WERI-Rb-1 (cell line): Measurements from ENCODE around the gene DBT.
"Not testable (repeated sequence)": the region's sequence is repeated elsewhere in the genome, so short reads cannot be mapped to it uniquely, and the experiment has no call there.

Source experiments
- DNase-seq: peaks from one replicate; pipeline ENCODE4 v3.0.0-alpha.2; 2020
- H3K27ac ChIP-seq: fragments of 250-450 bp; sonication (Bioruptor Pico); 2 replicates; pipeline ENCODE4 v1.5.1; 2020; ENCODE audit warnings: mild to moderate bottlenecking, moderate library complexity
- H3K27me3 ChIP-seq: fragments of 250-450 bp; sonication (Bioruptor Pico); 2 replicates; pipeline ENCODE4 v1.5.1; 2021; ENCODE audit warnings: mild to moderate bottlenecking, low read depth, moderate library complexity; ENCODE audit not compliant: insufficient read depth, severe bottlenecking
- H3K36me3 ChIP-seq: fragments of 250-450 bp; sonication (Bioruptor Pico); 2 replicates; pipeline ENCODE4 v1.5.1; 2020; ENCODE audit warnings: mild to moderate bottlenecking, moderate library complexity
- H3K4me3 ChIP-seq: 2 replicates; pipeline ENCODE4 v1.5.1; 2011; ENCODE audit warnings: low read depth, mild to moderate bottlenecking, control low read depth, low read length
- H3K9me3 ChIP-seq: fragments of 250-450 bp; sonication (Bioruptor Pico); 2 replicates; pipeline ENCODE4 v1.5.1; 2021; ENCODE audit warnings: mild to moderate bottlenecking, moderate library complexity; ENCODE audit not compliant: severe bottlenecking
- CTCF ChIP-seq: IDR thresholded peaks from 2 replicates; pipeline ENCODE4 v1.5.1; 2011; ENCODE audit warnings: low read depth, mild to moderate bottlenecking, control low read depth, inconsistent platforms, low read length

The DBT gene

GRCh38 chr1:100249537-100250257 lies at the start of gene DBT:
TSS of gene DBT (minus strand) at chr1:100249834. CDS start at chr1:100249820, 14 bp downstream.
- peak; percentile 96 for DNase-seq
- Histone ChIP-seq H3K27ac (peak within 1 kb of the TSS; percentile 69), H3K36me3 (no peaks in the 10 kb centered on the region), H3K27me3 (no peaks in the 10 kb centered on the region), H3K9me3 (no peaks in the 10 kb centered on the region), H3K4me3 (peak within 1 kb of the TSS; percentile 69)
- no peak for TF ChIP-seq CTCF

GRCh38 chr1:100298512-100298911 lies 48.9 kb upstream of the DBT start:
- no peak for DNase-seq

DNA sequence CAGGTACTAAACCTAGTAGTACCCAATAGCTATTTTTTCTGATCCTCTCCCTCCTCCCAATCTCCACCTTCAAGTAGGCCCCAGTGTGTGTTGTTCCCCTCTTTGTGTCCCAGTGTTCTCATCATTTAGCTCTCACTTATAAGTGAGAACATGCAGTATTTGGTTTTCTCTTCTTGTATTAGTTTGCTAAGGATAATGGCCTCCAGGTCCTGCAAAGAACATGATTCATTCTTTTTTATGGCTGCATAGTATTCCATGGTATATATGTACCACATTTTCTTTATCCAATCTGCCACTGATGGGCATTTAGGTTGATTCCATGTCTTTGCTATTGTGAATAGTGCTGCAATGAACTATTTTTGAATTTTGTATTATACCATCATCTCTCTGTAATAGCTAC lies 47.4 kb upstream of the DBT start:
- not testable (repeated sequence) for H3K9me3 ChIP-seq, H3K27ac ChIP-seq, H3K4me3 ChIP-seq, DNase-seq, H3K27me3 ChIP-seq, H3K36me3 ChIP-seq

More at GRCh38 chr1:100298512-100298911, 48.9 kb upstream of the DBT start:
- H3K36me3 ChIP-seq: no peaks in the 10 kb centered on the region; the same call in 1 of the 2 replicates
- no peak overlapping the region for H3K4me3 ChIP-seq
- no peak for TF ChIP-seq CTCF
- no peaks in the 10 kb centered on the region for H3K9me3 ChIP-seq
- no peaks in the 10 kb centered on the region for H3K27me3 ChIP-seq
- H3K27ac ChIP-seq: no peak overlapping the region

DNA sequence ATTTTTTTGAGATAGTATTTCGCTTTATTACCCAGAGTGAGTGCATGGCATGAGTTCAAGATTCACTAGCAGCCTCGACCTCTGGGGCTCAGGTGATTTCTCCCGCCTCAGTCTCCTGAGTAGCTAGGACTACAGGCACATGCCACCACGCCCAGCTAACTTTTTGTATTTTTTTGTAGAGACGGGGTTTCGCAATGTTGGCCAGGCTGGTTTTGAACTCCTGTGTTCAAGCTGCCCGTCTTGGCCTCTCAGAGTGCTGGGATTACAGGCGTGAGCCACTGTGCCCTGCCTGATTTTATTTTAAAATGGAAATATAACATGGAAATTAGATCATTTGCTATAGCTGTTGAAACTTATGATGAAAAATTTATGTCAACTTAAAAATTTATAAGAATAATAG lies 46.5 kb upstream of the DBT start:
- no peak for TF ChIP-seq CTCF

DNA sequence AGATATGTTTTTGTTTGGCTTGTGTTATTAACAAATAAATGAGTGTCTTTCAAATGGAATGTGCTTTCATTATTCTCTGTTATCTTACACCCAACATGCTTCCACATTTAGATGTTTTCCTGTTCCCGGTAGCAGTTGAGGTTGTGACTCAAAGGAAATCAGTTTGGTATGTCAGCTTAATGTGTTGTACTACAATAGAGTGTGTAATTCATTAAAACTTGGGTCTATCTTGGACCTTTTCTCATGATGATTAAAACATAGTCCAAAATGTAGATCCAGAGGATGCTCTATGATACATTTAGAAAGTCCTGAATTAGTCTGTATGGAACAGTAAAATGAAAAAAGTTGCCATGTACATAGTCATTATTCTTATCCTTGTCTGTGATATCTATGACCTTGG lies 43.1 kb upstream of the DBT start:
- H3K27ac ChIP-seq: no peak overlapping the region
- TF ChIP-seq CTCF: no peak
- DNase-seq: no peak

More for the DNA sequence above, 46.5 kb upstream of the DBT start:
- Histone ChIP-seq H3K9me3 (no peaks in the 10 kb centered on the region), H3K27me3 (no peaks in the 10 kb centered on the region), H3K36me3 (peaks cover 3% of the 10 kb centered on the region; the same call in 1 of the 2 replicates), H3K27ac (no peak overlapping the region), H3K4me3 (no peak overlapping the region)
- no peak for DNase-seq

GRCh38 chr1:100290291-100290690 lies 40.7 kb upstream of the DBT start:
- Histone ChIP-seq H3K9me3 (no peaks in the 10 kb centered on the region), H3K27me3 (no peaks in the 10 kb centered on the region), H3K27ac (no peak overlapping the region), H3K36me3 (peaks cover 25% of the 10 kb centered on the region), H3K4me3 (no peak overlapping the region)
- no peak for TF ChIP-seq CTCF
- DNase-seq: no peak

More for the DNA sequence above, 43.1 kb upstream of the DBT start:
- no peak overlapping the region for H3K4me3 ChIP-seq
- H3K9me3 ChIP-seq: no peaks in the 10 kb centered on the region
- peaks cover 7% of the 10 kb centered on the region for H3K36me3 ChIP-seq
- H3K27me3 ChIP-seq: no peaks in the 10 kb centered on the region
